Sigmoid colon (tissue), 7 donors: ENCODE results near the gene FRS2. TPM values are rescaled to one million over a fixed set of nuclear protein-coding genes. Genes with fewer than 3 reads are reported as not detected.
A peak's percentile ranks its signal among the peaks of the same experiment; 100 is the strongest.

Experiments
- DNase-seq: peaks from one replicate; pipeline ENCODE4 v3.0.0-alpha.2; 2019
- H3K27ac ChIP-seq, 4 donors: fragments of 200-600 bp; sonication (generic); one replicate each; pipeline ENCODE4 v1.5.1; 2016 to 2019; ENCODE audit warnings: mild to moderate bottlenecking in 1 of 4
- H3K27me3 ChIP-seq, 3 donors: fragments of 200-600 bp; sonication (generic); one replicate each; pipeline ENCODE4 v1.5.1; 2019; ENCODE audit warnings: mild to moderate bottlenecking in 1 of 3
- H3K36me3 ChIP-seq, 4 donors: fragments of 200-600 bp; sonication (generic); one replicate each; pipeline ENCODE4 v1.5.1; 2016 to 2019
- H3K4me1 ChIP-seq, 4 donors: fragments of 200-600 bp; sonication (generic); one replicate each; pipeline ENCODE4 v1.5.1; 2017 to 2019
- H3K4me3 ChIP-seq, 4 donors: fragments of 200-600 bp; sonication (generic); one replicate each; pipeline ENCODE4 v1.5.1; 2017 to 2019; ENCODE audit warnings: mild to moderate bottlenecking in 2 of 4, moderate library complexity in 1 of 4
- H3K9me3 ChIP-seq, 4 donors: fragments of 200-600 bp in 3 of 4; sonication (generic) in 3 of 4; one replicate each; pipeline versions ENCODE4 v1.5.1 to v1.6.1; 2013 to 2019
- EP300 ChIP-seq, 4 donors: sonication (generic); formaldehyde crosslinking; IDR thresholded peaks; one replicate each; pipeline ENCODE4 v1.6.1; 2017; ENCODE audit warnings: antibody characterized with exemption in 4 of 4
- POLR2A ChIP-seq, 2 donors: fragments of 450-650 bp; IDR thresholded peaks; one replicate each; pipeline ENCODE4 v1.6.1; 2016; ENCODE audit warnings: antibody characterized with exemption in 2 of 2, mild to moderate bottlenecking in 2 of 2, moderate library complexity in 2 of 2
- POLR2AphosphoS5 ChIP-seq, 4 donors: sonication (generic); formaldehyde crosslinking; IDR thresholded peaks; one replicate each; pipeline ENCODE4 v1.6.1; 2017; ENCODE audit warnings: antibody characterized with exemption in 4 of 4
- WGBS, 2 donors: extraction: QIAGEN DNeasy Blood & Tissue Kit; methylation state at CpG; one replicate each; pipeline ENCODE4 v1.1.7; 2013; 5-methylcytosine and 5-hydroxymethylcytosine counted together
- intact Hi-C: fragments of 100-400 bp; cut with DNase I; formaldehyde crosslinking; loops from one replicate; pipeline ENCODE4 v1.15.1; 2023
- polyA plus RNA-seq, 3 donors: library from polyadenylated mRNA; stranded (reverse); fragments of 200-250 nt; gene quantifications; one replicate each; pipeline ENCODE4 v1.2.3, GENCODE V29; 2013
- total RNA-seq, 4 donors: library from RNA; depleted of rRNA; stranded (reverse); fragments of >200 nt; gene quantifications; one replicate each; pipeline ENCODE4 v1.1.0, GENCODE V29; 2016
- TF ChIP-seq, protein P1 (sequence below), 4 experiments: fragments of 450-650 bp in 3 of 4; fragments of 200-600 bp in 1 of 4; IDR thresholded peaks; one replicate each; pipeline ENCODE4 v1.5.1; 2016 to 2019; ENCODE audit warnings: antibody characterized with exemption in 4 of 4, mild to moderate bottlenecking in 3 of 4, moderate library complexity in 2 of 4
- donor health status: healthy with polysubstance abuse.
- donor health status: Bipolar disorder and iron deficiency.
- donor health status: healthy.

FRS2 gene
- total and polyA plus RNA-seq, 7 donors: 7.6 to 48.4 (median 33.8) TPM

DNA sequence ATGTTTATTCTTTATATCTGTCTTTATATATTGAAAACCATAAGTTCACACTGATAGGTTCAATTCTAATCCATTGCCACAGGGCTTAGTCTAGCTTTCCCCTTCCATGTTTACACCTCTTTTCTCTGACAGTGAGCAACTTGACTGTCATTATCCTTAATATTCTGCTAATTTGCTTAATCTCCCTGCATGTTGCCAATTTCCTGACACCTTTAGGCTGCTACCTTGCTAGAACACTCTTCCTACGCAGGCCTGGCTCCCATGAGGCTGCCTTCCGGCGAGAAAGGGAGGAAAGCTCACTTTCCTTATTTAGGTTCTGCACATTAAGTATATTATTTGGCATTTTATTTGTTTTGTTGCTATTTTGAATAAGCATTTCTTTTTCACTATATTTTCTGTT, 12.8 kb upstream of the FRS2 start:
- TF ChIP-seq EP300 (IDR thresholded peaks at IDR 0.05): no peak
- TF ChIP-seq, protein P1, sequence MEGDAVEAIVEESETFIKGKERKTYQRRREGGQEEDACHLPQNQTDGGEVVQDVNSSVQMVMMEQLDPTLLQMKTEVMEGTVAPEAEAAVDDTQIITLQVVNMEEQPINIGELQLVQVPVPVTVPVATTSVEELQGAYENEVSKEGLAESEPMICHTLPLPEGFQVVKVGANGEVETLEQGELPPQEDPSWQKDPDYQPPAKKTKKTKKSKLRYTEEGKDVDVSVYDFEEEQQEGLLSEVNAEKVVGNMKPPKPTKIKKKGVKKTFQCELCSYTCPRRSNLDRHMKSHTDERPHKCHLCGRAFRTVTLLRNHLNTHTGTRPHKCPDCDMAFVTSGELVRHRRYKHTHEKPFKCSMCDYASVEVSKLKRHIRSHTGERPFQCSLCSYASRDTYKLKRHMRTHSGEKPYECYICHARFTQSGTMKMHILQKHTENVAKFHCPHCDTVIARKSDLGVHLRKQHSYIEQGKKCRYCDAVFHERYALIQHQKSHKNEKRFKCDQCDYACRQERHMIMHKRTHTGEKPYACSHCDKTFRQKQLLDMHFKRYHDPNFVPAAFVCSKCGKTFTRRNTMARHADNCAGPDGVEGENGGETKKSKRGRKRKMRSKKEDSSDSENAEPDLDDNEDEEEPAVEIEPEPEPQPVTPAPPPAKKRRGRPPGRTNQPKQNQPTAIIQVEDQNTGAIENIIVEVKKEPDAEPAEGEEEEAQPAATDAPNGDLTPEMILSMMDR (IDR thresholded peaks at IDR 0.05): no peak
- no peak for TF ChIP-seq POLR2A (IDR thresholded peaks at IDR 0.05)
- TF ChIP-seq POLR2AphosphoS5 (IDR thresholded peaks at IDR 0.05): no peak
- no peaks in the 10 kb centered on the region for H3K4me1 ChIP-seq
- intact Hi-C loops: no loop called here
- no peaks in the 10 kb centered on the region for H3K27me3 ChIP-seq
- no peak for DNase-seq
- WGBS, 2 donors: 63 to 96% methylated on average over 3 of the region's 3 CpGs
- no peaks in the 10 kb centered on the region for H3K36me3 ChIP-seq
- no peak overlapping the region for H3K27ac ChIP-seq
- H3K4me3 ChIP-seq: no peak overlapping the region
- H3K9me3 ChIP-seq: no peaks in the 10 kb centered on the region

DNA sequence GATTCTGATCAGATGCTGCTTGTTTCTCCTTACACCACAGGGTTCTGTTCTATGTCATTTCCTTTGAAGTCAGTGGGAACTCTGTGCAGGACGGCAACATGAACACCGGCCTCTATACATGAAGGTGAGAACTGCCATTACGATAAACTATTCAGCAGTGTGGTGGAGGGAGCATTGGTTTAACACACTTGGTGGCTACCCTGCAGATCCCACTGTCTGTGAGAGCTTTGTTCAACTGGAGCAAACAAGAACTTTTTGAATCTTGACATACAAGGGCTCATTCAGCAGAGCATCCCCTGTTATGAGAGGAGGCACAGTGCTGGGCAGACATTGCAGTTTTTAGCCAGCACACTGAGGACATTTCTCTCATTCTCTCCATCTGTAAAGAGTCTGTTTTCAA, 10.7 kb upstream of the FRS2 start:
- TF ChIP-seq POLR2A (IDR thresholded peaks at IDR 0.05): no peak
- TF ChIP-seq EP300 (IDR thresholded peaks at IDR 0.05): no peak
- TF ChIP-seq, protein P1 (IDR thresholded peaks at IDR 0.05): no peak
- TF ChIP-seq POLR2AphosphoS5 (IDR thresholded peaks at IDR 0.05): no peak
- Histone ChIP-seq H3K27ac (peak overlapping the region in 1 of 4 donors; percentile 4), H3K4me1 (no peaks in the 10 kb centered on the region), H3K4me3 (no peak overlapping the region), H3K27me3 (no peaks in the 10 kb centered on the region), H3K36me3 (no peaks in the 10 kb centered on the region), H3K9me3 (no peaks in the 10 kb centered on the region)
- no peak for DNase-seq
- WGBS, 2 donors: 84 to 88% methylated on average over 3 of the region's 3 CpGs
- intact Hi-C loops: no loop called here

DNA sequence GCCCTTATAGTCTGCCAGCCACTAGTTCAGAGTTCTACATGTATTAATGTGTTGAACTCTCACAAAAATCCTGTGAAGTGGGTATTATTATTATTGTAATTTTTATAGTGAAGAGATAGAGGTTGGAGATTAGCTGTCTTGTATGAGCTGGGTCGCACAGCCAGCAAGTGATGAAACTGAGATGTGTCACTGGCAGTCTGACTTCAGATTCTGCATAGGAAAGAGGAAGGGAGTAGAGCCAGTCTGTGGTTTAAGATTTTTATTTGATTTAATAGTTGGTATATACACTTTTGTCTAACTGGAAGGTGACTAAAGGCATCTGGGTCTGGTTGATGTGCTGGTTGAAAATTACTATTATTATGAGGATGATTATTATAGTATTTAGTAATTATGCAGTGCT, 5.8 kb upstream of the FRS2 start:
- intact Hi-C loops: no loop called here
- WGBS, 2 donors: 68 to 70% methylated on average over 1 of the region's 1 CpG
- Histone ChIP-seq H3K4me3 (no peak overlapping the region), H3K27ac (no peak overlapping the region), H3K9me3 (no peaks in the 10 kb centered on the region), H3K36me3 (no peaks in the 10 kb centered on the region), H3K27me3 (no peaks in the 10 kb centered on the region), H3K4me1 (peaks cover 0 to under 1% (median 0%) of the 10 kb centered on the region in 4 donors)
- no peak for TF ChIP-seq EP300 (IDR thresholded peaks at IDR 0.05)
- no peak for TF ChIP-seq POLR2A (IDR thresholded peaks at IDR 0.05)
- no peak for TF ChIP-seq POLR2AphosphoS5 (IDR thresholded peaks at IDR 0.05)
- TF ChIP-seq, protein P1 (IDR thresholded peaks at IDR 0.05): no peak
- DNase-seq: no peak

DNA sequence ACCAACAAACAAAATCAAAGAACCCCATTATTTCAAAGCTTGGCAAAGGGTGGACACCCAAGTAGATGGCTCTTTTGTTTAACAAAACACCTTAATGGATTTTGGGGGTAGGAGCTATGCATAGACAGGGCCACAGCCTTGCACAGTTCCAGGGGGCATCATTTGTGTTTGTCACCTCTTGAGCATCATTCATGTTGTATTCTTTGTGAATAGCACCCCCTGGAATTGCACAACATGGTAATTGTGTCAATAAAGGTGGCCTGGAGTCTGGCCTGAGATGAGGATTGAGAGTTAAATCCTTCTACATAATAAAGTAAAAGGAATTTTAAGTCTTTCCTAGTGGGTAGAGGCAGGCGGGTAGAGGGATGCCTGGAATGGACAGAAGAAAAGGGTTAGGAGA, 3.3 kb upstream of the FRS2 start:
- H3K4me1 ChIP-seq: peaks cover 0 to 15% (median 10%) of the 10 kb centered on the region in 4 donors
- H3K4me3 ChIP-seq: no peak overlapping the region
- WGBS, 2 donors: 91 to 92% methylated on average over 1 of the region's 1 CpG
- DNase-seq: no peak
- H3K27me3 ChIP-seq: no peaks in the 10 kb centered on the region
- H3K9me3 ChIP-seq: no peaks in the 10 kb centered on the region
- intact Hi-C loops: no loop called here
- H3K36me3 ChIP-seq: no peaks in the 10 kb centered on the region
- TF ChIP-seq POLR2AphosphoS5 (IDR thresholded peaks at IDR 0.05) (no peak), EP300 (IDR thresholded peaks at IDR 0.05) (no peak), POLR2A (IDR thresholded peaks at IDR 0.05) (no peak)
- TF ChIP-seq, protein P1 (IDR thresholded peaks at IDR 0.05): no peak
- H3K27ac ChIP-seq: no peak overlapping the region

DNA sequence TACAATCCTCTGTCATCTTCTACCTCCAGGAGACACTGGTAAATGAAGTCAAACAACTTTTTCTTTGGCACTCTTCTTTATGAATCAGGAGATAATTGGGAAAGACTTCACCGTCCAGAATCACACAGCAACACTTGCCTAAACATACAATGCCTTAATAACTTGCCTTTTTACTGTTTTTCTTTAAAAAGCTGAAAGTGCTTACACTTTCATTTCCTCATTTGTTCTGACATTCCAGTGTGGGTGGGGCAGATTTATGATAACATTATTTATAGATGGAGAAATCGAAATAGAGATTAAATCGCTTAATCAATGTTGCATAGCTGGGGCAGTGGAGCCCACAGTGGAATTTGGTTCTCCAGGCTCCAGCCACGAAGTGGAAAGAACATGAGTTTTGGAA, 2.8 kb upstream of the FRS2 start:
- intact Hi-C loops: no loop called here
- peaks cover 0 to 20% (median 15%) of the 10 kb centered on the region in 4 donors for H3K4me1 ChIP-seq
- no peak overlapping the region for H3K27ac ChIP-seq
- no peaks in the 10 kb centered on the region for H3K27me3 ChIP-seq
- H3K4me3 ChIP-seq: no peak overlapping the region
- no peaks in the 10 kb centered on the region for H3K36me3 ChIP-seq
- TF ChIP-seq POLR2A (IDR thresholded peaks at IDR 0.05): no peak
- no peak for TF ChIP-seq POLR2AphosphoS5 (IDR thresholded peaks at IDR 0.05)
- no peak for TF ChIP-seq EP300 (IDR thresholded peaks at IDR 0.05)
- H3K9me3 ChIP-seq: no peaks in the 10 kb centered on the region
- no peak for DNase-seq
- WGBS, 2 donors: 59 to 66% methylated on average over 4 of the region's 4 CpGs
